K562 (cell line): ENCODE results near the gene ARMCX6. TPM values are rescaled to one million over a fixed set of nuclear protein-coding genes. Genes with fewer than 3 reads are reported as not detected.

Experiments used
- CHAMP1 ChIP-seq: fragments of 450-650 bp; IDR thresholded peaks from 2 replicates; pipeline ENCODE4 v1.6.1; 2016; ENCODE audit warnings: mild to moderate bottlenecking
- CSDE1 ChIP-seq, 2 experiments: fragments of 450-650 bp; IDR thresholded peaks; 2 replicates each; pipeline ENCODE4 v1.6.1; 2016; ENCODE audit warnings: mild to moderate bottlenecking in 1 of 2
- HEY1 ChIP-seq: fragments of 250-450 bp; sonication (Bioruptor Pico); IDR thresholded peaks from 2 replicates; pipeline ENCODE4 v1.5.0; 2020; ENCODE audit warnings: mild to moderate bottlenecking, moderate library complexity, borderline replicate concordance
- MAFG ChIP-seq: fragments of 450-650 bp; conservative IDR thresholded peaks from 2 replicates; pipeline ENCODE4 v1.6.1; 2016; ENCODE audit warnings: missing genetic modification characterization, missing compliant biosample characterization
- MBD1 ChIP-seq: fragments of 250-450 bp; sonication (Bioruptor Pico); IDR thresholded peaks from 2 replicates; pipeline ENCODE4 v1.8.0; 2022; ENCODE audit warnings: inconsistent platforms
- NR4A1 ChIP-seq, 2 experiments: fragments of 250-450 bp in 1 of 2; fragments of 450-650 bp in 1 of 2; sonication (Bioruptor Pico) in 1 of 2; IDR thresholded peaks; 2 replicates each; pipeline versions ENCODE4 v1.4.0 to v1.6.1; 2016 to 2020; ENCODE audit warnings: mild to moderate bottlenecking in 2 of 2, missing compliant biosample characterization in 1 of 2, missing genetic modification characterization in 1 of 2, moderate library complexity in 1 of 2
- PPARD ChIP-seq: fragments of 250-450 bp; sonication (Bioruptor Pico); IDR thresholded peaks from 2 replicates; pipeline ENCODE4 v1.8.0; 2022; ENCODE audit warnings: inconsistent platforms, mild to moderate bottlenecking, moderate library complexity
- REST ChIP-seq, 2 experiments: fragments of 450-650 bp; formaldehyde crosslinking in 1 of 2; IDR thresholded peaks; 2 replicates each; pipeline versions ENCODE4 v1.4.0 to v1.6.1; 2014 to 2020; ENCODE audit warnings: mild to moderate bottlenecking in 2 of 2, borderline replicate concordance in 1 of 2, low read depth in 1 of 2
- SRSF3 ChIP-seq: fragments of 200-400 bp; formaldehyde crosslinking; IDR thresholded peaks from 2 replicates; pipeline ENCODE4 v1.6.1; 2016; ENCODE audit warnings: mild to moderate bottlenecking, low read length, moderate library complexity; ENCODE audit not compliant: insufficient read depth
- TBL1XR1 ChIP-seq, 2 experiments: IDR thresholded peaks; 2 replicates each; pipeline ENCODE4 v1.6.1; 2012; ENCODE audit warnings: improper control_type of control experiment in 2 of 2, low read length in 2 of 2, mild to moderate bottlenecking in 1 of 2
- THRA ChIP-seq: fragments of 450-650 bp; IDR thresholded peaks from 2 replicates; pipeline ENCODE4 v1.6.1; 2017; ENCODE audit warnings: mild to moderate bottlenecking, moderate library complexity
- polyA plus RNA-seq, 8 experiments: library from polyadenylated mRNA; depleted of rRNA in 4 of 8; stranded (reverse) in 5 of 8; unstranded in 3 of 8; fragments of >200 nt; fragmentation: Nextera tagmentation in 2 of 8; fragmentation: Illumina TruSeq in 1 of 8; extraction: Ambion mirVana in 2 of 8; extraction: Trizol in 1 of 8; gene quantifications; 2 replicates each; pipeline versions ENCODE4 v1.2.1 to v1.2.3, GENCODE V29; 2011 to 2014; ENCODE audit warnings: inconsistent platforms in 1 of 8, missing spikeins in 1 of 8
- total RNA-seq, 7 experiments: library from RNA; depleted of rRNA in 6 of 7; stranded (reverse); fragments of >200 nt in 6 of 7; fragmentation: Illumina TruSeq in 2 of 7; extraction: Trizol in 2 of 7; gene quantifications; 2 replicates each; pipeline versions ENCODE4 v1.2.1 to v1.2.3, GENCODE V29; 2011 to 2021; ENCODE audit warnings: low replicate concordance in 1 of 7

ARMCX6 gene
- total and polyA plus RNA-seq, 9 of the 15 experiments (the other 6 are each of a cell fraction or from before 2014, with no cell fraction given): 15.4 to 41.2 (median 24.6) TPM

GRCh38 chrX:101617211-101618191 lies at the start of gene ARMCX6 (continued):
- TF ChIP-seq REST (IDR thresholded peaks at IDR 0.05; ENCODE audit: borderline replicate concordance) (peak; percentile 44; the same call in 1 of the 2 replicates), REST (CRISPR knock-in tag; IDR thresholded peaks at IDR 0.05; ENCODE audit: low read depth) (no peak), HEY1 (CRISPR knock-in tag) (no peak), CHAMP1 (no peak), NR4A1 (CRISPR knock-in tag; IDR thresholded peaks at IDR 0.05) (no peak), NR4A1 (tag; IDR thresholded peaks at IDR 0.05) (no peak), SRSF3 (no peak), CSDE1 (IDR thresholded peaks at IDR 0.05) (no peak), PPARD (CRISPR knock-in tag) (no peak), THRA (no peak), MBD1 (CRISPR knock-in tag) (no peak), TBL1XR1 (IDR thresholded peaks at IDR 0.05; ENCODE audit: low read length in 2 of 2) (no peak), MAFG (tag) (no peak)
